Kidney epithelial cell (primary cell): ENCODE data around the gene TBXA2R. TPM values are rescaled to one million over a fixed set of nuclear protein-coding genes. Genes with fewer than 3 reads are reported as not detected.
A peak's percentile ranks its signal among the peaks of the same experiment; 100 is the strongest.

Experiments used
- DNase-seq: peaks from one replicate; pipeline ENCODE4 v3.0.0-alpha.2; 2010; ENCODE audit warnings: low read depth
- H3K27me3 ChIP-seq: 2 replicates; pipeline ENCODE4 v1.6.0; 2011; ENCODE audit warnings: low read length; ENCODE audit not compliant: control insufficient read depth, insufficient read depth
- H3K36me3 ChIP-seq: 2 replicates; pipeline ENCODE4 v1.5.1; 2011; ENCODE audit warnings: low read length; ENCODE audit not compliant: control insufficient read depth, insufficient read depth
- H3K4me3 ChIP-seq: 2 replicates; pipeline ENCODE4 v1.5.1; 2011; ENCODE audit warnings: low read depth, mild to moderate bottlenecking, control low read depth, low read length
- CTCF ChIP-seq: IDR thresholded peaks from 2 replicates; pipeline ENCODE4 v1.5.1; 2011; ENCODE audit warnings: mild to moderate bottlenecking, moderate library complexity, low read length, control low read depth, inconsistent platforms; ENCODE audit not compliant: insufficient read depth, poor library complexity, severe bottlenecking
- total RNA-seq: library from RNA; depleted of rRNA; stranded (reverse); fragments of >200 nt; gene quantifications from 2 replicates; pipeline ENCODE4 v1.2.3, GENCODE V29; 2015

The TBXA2R gene
- 0.04 and 0.21 TPM in 2 replicates for total RNA-seq

GRCh38 chr19:3606690-3607289, at the start of gene TBXA2R:
Gene TBXA2R (minus strand): TSS chr19:3606875. CDS start chr19:3600634, 6,241 bp downstream.
- peak within 1 kb of the TSS; percentile 45 for H3K4me3 ChIP-seq
- no peak for DNase-seq
- H3K27me3 ChIP-seq: no peaks in the 10 kb centered on the region
- TF ChIP-seq CTCF: no peak
- no peaks in the 10 kb centered on the region for H3K36me3 ChIP-seq

- Histone ChIP-seq H3K36me3 (no peaks in the 10 kb centered on the region), H3K27me3 (no peaks in the 10 kb centered on the region), H3K4me3 (no peak overlapping the region)
- TF ChIP-seq CTCF: no peak
- DNase-seq: no peak
Measured at GRCh38 chr19:3656073-3656746, 49.5 kb upstream of the TBXA2R start.

- no peak for TF ChIP-seq CTCF
- H3K4me3 ChIP-seq: no peak overlapping the region
Measured at GRCh38 chr19:3655402-3656072, 48.9 kb upstream of the TBXA2R start.

GRCh38 chr19:3653865-3654513, 47.3 kb upstream of the TBXA2R start:
- peak; percentile 35 for TF ChIP-seq CTCF
- no peak for DNase-seq
- no peaks in the 10 kb centered on the region for H3K36me3 ChIP-seq
- H3K27me3 ChIP-seq: peaks cover 10% of the 10 kb centered on the region
- H3K4me3 ChIP-seq: no peak overlapping the region

More at GRCh38 chr19:3655402-3656072, 48.9 kb upstream of the TBXA2R start:
- peak; percentile 56 for DNase-seq
- H3K27me3 ChIP-seq: peaks cover under 1% of the 10 kb centered on the region
- H3K36me3 ChIP-seq: no peaks in the 10 kb centered on the region

- DNase-seq: no peak
- H3K36me3 ChIP-seq: no peaks in the 10 kb centered on the region
- peaks cover 10% of the 10 kb centered on the region for H3K27me3 ChIP-seq
- no peak overlapping the region for H3K4me3 ChIP-seq
- TF ChIP-seq CTCF: no peak
Measured at GRCh38 chr19:3653081-3653795, 46.6 kb upstream of the TBXA2R start.
